Suprapubic skin (tissue), 4 donors: Measurements from ENCODE around the gene FTHL17. TPM values are rescaled to one million over a fixed set of nuclear protein-coding genes. Genes with fewer than 3 reads are reported as not detected.

Experiments used
- DNase-seq, 2 donors: peaks; one replicate each; pipeline ENCODE4 v3.0.0-alpha.2; 2019; ENCODE audit warnings: low spot score in 2 of 2
- H3K27ac ChIP-seq: fragments of 200-600 bp; sonication (generic); one replicate; pipeline ENCODE4 v1.5.1; 2019
- H3K27me3 ChIP-seq: fragments of 200-600 bp; sonication (generic); one replicate; pipeline ENCODE4 v1.5.1; 2019
- H3K36me3 ChIP-seq: fragments of 200-600 bp; sonication (generic); one replicate; pipeline ENCODE4 v1.5.1; 2019
- H3K4me1 ChIP-seq: fragments of 200-600 bp; sonication (generic); one replicate; pipeline ENCODE4 v1.5.1; 2019
- H3K4me3 ChIP-seq: fragments of 200-600 bp; sonication (generic); one replicate; pipeline ENCODE4 v1.5.1; 2019; ENCODE audit warnings: mild to moderate bottlenecking
- H3K9me3 ChIP-seq: fragments of 200-600 bp; sonication (generic); one replicate; pipeline ENCODE4 v1.5.1; 2019
- EP300 ChIP-seq: sonication (generic); formaldehyde crosslinking; IDR thresholded peaks from one replicate; pipeline ENCODE4 v1.6.1; 2017; ENCODE audit warnings: antibody characterized with exemption
- POLR2A ChIP-seq, 2 donors: fragments of 450-650 bp; IDR thresholded peaks; one replicate each; pipeline ENCODE4 v1.6.1; 2017; ENCODE audit warnings: antibody characterized with exemption in 2 of 2, mild to moderate bottlenecking in 2 of 2, moderate library complexity in 2 of 2
- POLR2AphosphoS5 ChIP-seq, 3 donors: sonication (generic); formaldehyde crosslinking; IDR thresholded peaks; one replicate each; pipeline ENCODE4 v1.6.1; 2017; ENCODE audit warnings: antibody characterized with exemption in 3 of 3
- WGBS: methylation state at CpG from one replicate; pipeline ENCODE4 v1.1.5; 2018; 5-methylcytosine and 5-hydroxymethylcytosine counted together
- total RNA-seq, 4 donors: library from RNA; depleted of rRNA; stranded (reverse); fragments of >200 nt; gene quantifications; one replicate each; pipeline ENCODE4 v1.1.0, GENCODE V29; 2016
- TF ChIP-seq, protein P1 (sequence below), 2 donors: fragments of 200-600 bp in 1 of 2; fragments of 450-650 bp in 1 of 2; sonication (generic) in 1 of 2; IDR thresholded peaks; one replicate each; pipeline ENCODE4 v1.5.1; 2016 to 2019; ENCODE audit warnings: antibody characterized with exemption in 2 of 2, mild to moderate bottlenecking in 1 of 2, moderate library complexity in 1 of 2

Gene FTHL17
- total RNA-seq, 4 donors from 2014 or later: not detected

DNA sequence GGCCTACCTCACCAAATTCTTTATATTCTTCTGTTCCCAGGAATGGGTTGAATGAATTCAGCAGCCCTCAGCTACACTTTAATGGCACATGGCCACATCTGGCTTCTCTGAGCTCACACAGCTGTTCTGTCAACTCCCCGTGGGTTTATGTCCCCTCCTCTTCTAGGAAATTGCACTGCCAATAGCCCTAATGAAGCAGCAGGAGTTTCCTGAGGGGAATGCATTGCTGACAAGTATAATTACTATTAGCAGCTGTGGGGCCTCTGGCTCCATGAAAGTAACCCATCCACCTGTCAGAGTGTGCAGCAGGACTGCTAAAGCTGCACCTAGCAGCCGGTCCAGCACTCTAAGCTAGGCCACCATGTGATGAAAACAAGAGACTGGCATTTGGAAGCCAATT lies 50.3 kb downstream of the FTHL17 start:
- WGBS: 37% methylated on average over 2 of the region's 2 CpGs

More for the DNA sequence above, 50.3 kb downstream of the FTHL17 start:
- no peak for TF ChIP-seq POLR2A (IDR thresholded peaks at IDR 0.05)
- TF ChIP-seq EP300: no peak
- TF ChIP-seq, protein P1, sequence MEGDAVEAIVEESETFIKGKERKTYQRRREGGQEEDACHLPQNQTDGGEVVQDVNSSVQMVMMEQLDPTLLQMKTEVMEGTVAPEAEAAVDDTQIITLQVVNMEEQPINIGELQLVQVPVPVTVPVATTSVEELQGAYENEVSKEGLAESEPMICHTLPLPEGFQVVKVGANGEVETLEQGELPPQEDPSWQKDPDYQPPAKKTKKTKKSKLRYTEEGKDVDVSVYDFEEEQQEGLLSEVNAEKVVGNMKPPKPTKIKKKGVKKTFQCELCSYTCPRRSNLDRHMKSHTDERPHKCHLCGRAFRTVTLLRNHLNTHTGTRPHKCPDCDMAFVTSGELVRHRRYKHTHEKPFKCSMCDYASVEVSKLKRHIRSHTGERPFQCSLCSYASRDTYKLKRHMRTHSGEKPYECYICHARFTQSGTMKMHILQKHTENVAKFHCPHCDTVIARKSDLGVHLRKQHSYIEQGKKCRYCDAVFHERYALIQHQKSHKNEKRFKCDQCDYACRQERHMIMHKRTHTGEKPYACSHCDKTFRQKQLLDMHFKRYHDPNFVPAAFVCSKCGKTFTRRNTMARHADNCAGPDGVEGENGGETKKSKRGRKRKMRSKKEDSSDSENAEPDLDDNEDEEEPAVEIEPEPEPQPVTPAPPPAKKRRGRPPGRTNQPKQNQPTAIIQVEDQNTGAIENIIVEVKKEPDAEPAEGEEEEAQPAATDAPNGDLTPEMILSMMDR (IDR thresholded peaks at IDR 0.05): no peak
- no peak for TF ChIP-seq POLR2AphosphoS5 (IDR thresholded peaks at IDR 0.05)
- Histone ChIP-seq H3K4me1 (no peaks in the 10 kb centered on the region), H3K9me3 (no peaks in the 10 kb centered on the region), H3K27ac (no peak overlapping the region), H3K27me3 (no peaks in the 10 kb centered on the region), H3K4me3 (no peak overlapping the region), H3K36me3 (no peaks in the 10 kb centered on the region)
- no peak for DNase-seq

Other genes with a start within 250 kb of the FTHL17 start
- gene TAB3, start 182.8 kb downstream of the FTHL17 start, total RNA-seq: 10 to 100 TPM; 23.2 to 41.9 (median 26.8) TPM